Lung (tissue), 12 donors: ENCODE results near the gene CNGB1. TPM values are rescaled to one million over a fixed set of nuclear protein-coding genes. Genes with fewer than 3 reads are reported as not detected.

Source experiments
- ATAC-seq: fragments of 200-7000 bp; cut with Tn5 transposase; one replicate; pipeline ENCODE4 v1.9.1; 2020; ENCODE audit warnings: moderate number of reproducible peaks; ENCODE audit not compliant: insufficient read depth, low FRiP score
- DNase-seq, 3 donors: peaks; one replicate each; pipeline ENCODE4 v3.0.0-alpha.2; 2013 to 2017
- H3K27ac ChIP-seq, 2 donors: one replicate each; pipeline ENCODE4 v1.5.1; 2013; ENCODE audit warnings: mild to moderate bottlenecking in 2 of 2, moderate library complexity in 2 of 2, control low read depth in 1 of 2, inconsistent platforms in 1 of 2, low read depth in 1 of 2, low read length in 1 of 2
- H3K27me3 ChIP-seq, 3 donors: one replicate each; pipeline ENCODE4 v1.5.1; 2013; ENCODE audit warnings: low read length in 2 of 3; ENCODE audit not compliant: control insufficient read depth in 3 of 3, insufficient read depth in 3 of 3
- H3K36me3 ChIP-seq, 4 donors: one replicate each; pipeline ENCODE4 v1.5.1; 2013; ENCODE audit warnings: low read length in 4 of 4, mild to moderate bottlenecking in 1 of 4, moderate library complexity in 1 of 4; ENCODE audit not compliant: control insufficient read depth in 4 of 4, insufficient read depth in 4 of 4
- H3K4me1 ChIP-seq, 5 donors: one replicate each; pipeline ENCODE4 v1.5.1; 2013; ENCODE audit warnings: low read length in 5 of 5, mild to moderate bottlenecking in 2 of 5, moderate library complexity in 1 of 5; ENCODE audit not compliant: control insufficient read depth in 5 of 5, insufficient read depth in 5 of 5
- H3K4me3 ChIP-seq: one replicate; pipeline ENCODE4 v1.5.1; 2013; ENCODE audit warnings: mild to moderate bottlenecking, control low read depth, moderate library complexity
- H3K9ac ChIP-seq, 2 donors: one replicate each; pipeline ENCODE4 v1.5.1; 2013; ENCODE audit warnings: low read length in 2 of 2, control low read depth in 1 of 2; ENCODE audit not compliant: insufficient read depth in 1 of 2
- H3K9me3 ChIP-seq, 4 donors: one replicate each; pipeline ENCODE4 v1.5.1; 2013; ENCODE audit warnings: low read length in 3 of 4, mild to moderate bottlenecking in 1 of 4, moderate library complexity in 1 of 4; ENCODE audit not compliant: control insufficient read depth in 4 of 4, insufficient read depth in 3 of 4
- CTCF ChIP-seq: IDR thresholded peaks from 2 replicates; pipeline ENCODE4 v1.5.1; 2012; ENCODE audit warnings: mild to moderate bottlenecking; ENCODE audit errors: control extremely low read depth, extremely low read depth
- WGBS, 2 donors: extraction: QIAGEN DNeasy Blood & Tissue Kit; methylation state at CpG; one replicate each; pipeline ENCODE4 v1.1.7; 2013; 5-methylcytosine and 5-hydroxymethylcytosine counted together
- polyA plus RNA-seq, 2 donors: library from polyadenylated mRNA; stranded (reverse); fragments of 200-250 nt; gene quantifications; one replicate each; pipeline ENCODE4 v1.2.1, GENCODE V29; 2013
- total RNA-seq, 2 donors: library from RNA; depleted of rRNA in 1 of 2; stranded (reverse); fragments of >200 nt in 1 of 2; gene quantifications; one replicate each; pipeline ENCODE4 v1.2.1, GENCODE V29; 2014 to 2021
- donor health status: control.
- donor health status: control.
- donor health status: Bipolar disorder and iron deficiency.
- donor health status: healthy.
- donor health status: DM: yes; HTN: yes; CAD: no.

CNGB1 gene
- total and polyA plus RNA-seq, 4 donors: 0.14 to 0.43 (median 0.19) TPM

GRCh38 chr16:57884655-57885133, 86.2 kb downstream of the CNGB1 start:
- Histone ChIP-seq H3K4me1 (peaks cover 0 to 6% (median 0%) of the 10 kb centered on the region in 5 donors), H3K9ac (no peak overlapping the region), H3K9me3 (no peaks in the 10 kb centered on the region), H3K36me3 (no peaks in the 10 kb centered on the region), H3K27me3 (peaks cover 6 to 51% (median 43%) of the 10 kb centered on the region in 3 donors), H3K27ac (no peak overlapping the region), H3K4me3 (no peak overlapping the region)
- DNase-seq: no peak
- 73 to 79% methylated on average over 7 of the region's 7 CpGs for WGBS, 2 donors
- no peak for ATAC-seq
- no peak for TF ChIP-seq CTCF

- Histone ChIP-seq H3K36me3 (no peaks in the 10 kb centered on the region), H3K4me1 (peaks cover 0 to 6% (median 0%) of the 10 kb centered on the region in 5 donors), H3K27me3 (peaks cover 6 to 51% (median 43%) of the 10 kb centered on the region in 3 donors), H3K27ac (no peak overlapping the region), H3K9ac (no peak overlapping the region), H3K4me3 (no peak overlapping the region), H3K9me3 (no peaks in the 10 kb centered on the region)
- WGBS, 2 donors: 25% methylated on average over 45 to 51 of the region's 51 CpGs
- ATAC-seq (no peak), DNase-seq (no peak)
- no peak for TF ChIP-seq CTCF
Measured at GRCh38 chr16:57883953-57884654, 86.8 kb downstream of the CNGB1 start.

DNA sequence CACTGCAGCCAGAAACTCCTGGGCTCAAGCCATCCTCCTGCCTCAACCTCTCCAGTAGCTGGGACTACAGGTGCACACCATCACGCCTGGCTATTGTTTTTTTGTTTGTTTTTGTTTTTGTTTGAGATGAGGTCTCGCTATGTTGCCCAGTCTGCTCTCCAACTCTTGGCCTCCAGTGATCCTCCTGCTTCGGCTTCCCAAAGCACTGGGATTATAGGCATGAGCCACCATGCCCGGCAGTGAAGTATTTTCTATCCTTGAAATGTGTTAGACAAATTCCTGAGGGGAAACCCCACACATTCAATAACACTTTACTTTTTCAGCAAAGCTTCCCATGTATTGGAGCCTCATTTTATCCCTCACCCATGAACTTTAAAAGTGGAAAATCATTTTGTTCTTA, 87.4 kb downstream of the CNGB1 start:
- H3K9ac ChIP-seq: no peak overlapping the region
- 66 to 69% methylated on average over 4 of the region's 4 CpGs for WGBS, 2 donors
- H3K36me3 ChIP-seq: no peaks in the 10 kb centered on the region
- H3K4me1 ChIP-seq: peaks cover 0 to 6% (median 0%) of the 10 kb centered on the region in 5 donors
- ATAC-seq: no peak
- no peaks in the 10 kb centered on the region for H3K9me3 ChIP-seq
- no peak for DNase-seq
- H3K27ac ChIP-seq: no peak overlapping the region
- peaks cover 6 to 51% (median 45%) of the 10 kb centered on the region in 3 donors for H3K27me3 ChIP-seq
- H3K4me3 ChIP-seq: no peak overlapping the region
- no peak for TF ChIP-seq CTCF

DNA sequence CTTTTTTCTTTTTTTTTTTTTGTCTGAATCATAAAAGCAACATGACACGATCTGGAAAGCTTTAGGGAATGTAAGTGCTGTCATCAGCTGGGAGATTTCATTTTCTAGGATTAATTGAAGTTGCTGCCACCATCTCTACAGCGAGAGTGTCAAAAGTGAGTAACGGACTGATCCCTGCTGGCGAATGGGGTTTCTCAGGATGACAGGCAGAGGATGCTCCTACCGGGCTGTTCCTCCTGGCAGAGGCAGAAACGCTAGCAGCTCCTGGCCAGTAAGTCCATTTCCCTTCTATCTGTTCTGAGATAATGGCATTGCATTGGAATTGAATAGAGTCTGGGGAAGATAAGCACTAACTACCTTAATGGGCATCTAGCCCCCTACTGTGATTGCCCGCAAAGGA, 88.1 kb downstream of the CNGB1 start:
- DNase-seq (no peak), ATAC-seq (no peak)
- no peak for TF ChIP-seq CTCF
- H3K36me3 ChIP-seq: no peaks in the 10 kb centered on the region
- 51 to 65% methylated on average over 7 of the region's 7 CpGs for WGBS, 2 donors
- no peak overlapping the region for H3K27ac ChIP-seq
- H3K4me3 ChIP-seq: no peak overlapping the region
- H3K9me3 ChIP-seq: no peaks in the 10 kb centered on the region
- peaks cover 0 to 6% (median 0%) of the 10 kb centered on the region in 5 donors for H3K4me1 ChIP-seq
- H3K9ac ChIP-seq: no peak overlapping the region
- H3K27me3 ChIP-seq: peaks cover 6 to 45% (median 45%) of the 10 kb centered on the region in 3 donors
